SK-N-MC (cell line): ENCODE data around the gene ILKAP.

Experiments
- EZH2 ChIP-seq: fragments of 200-600 bp; sonication (generic); IDR thresholded peaks from one replicate; pipeline ENCODE4 v1.6.1; 2017; ENCODE audit warnings: antibody characterized with exemption
- POLR2AphosphoS5 ChIP-seq: IDR thresholded peaks from 2 replicates; pipeline ENCODE4 v1.6.1; 2012; ENCODE audit warnings: mild to moderate bottlenecking, low read depth, low read length, borderline replicate concordance

GRCh38 chr2:238150686-238151085 is 52.8 kb downstream of the ILKAP start:
- TF ChIP-seq EZH2 (no peak), POLR2AphosphoS5 (no peak)
